Testis (tissue), 3 donors: ENCODE measurements around the gene CUX1. TPM values are rescaled to one million over a fixed set of nuclear protein-coding genes. Genes with fewer than 3 reads are reported as not detected.

Experiments
- DNase-seq: peaks from one replicate; pipeline ENCODE4 v3.0.0-alpha.2; 2019
- H3K27ac ChIP-seq, 2 donors: fragments of 200-600 bp; sonication (generic); one replicate each; pipeline ENCODE4 v1.5.1; 2019
- H3K27me3 ChIP-seq: fragments of 200-600 bp; sonication (generic); one replicate; pipeline ENCODE4 v1.5.1; 2019
- H3K36me3 ChIP-seq: fragments of 200-600 bp; sonication (generic); one replicate; pipeline ENCODE4 v1.5.1; 2017; ENCODE audit warnings: low read depth; ENCODE audit errors: missing control alignments
- H3K4me1 ChIP-seq: fragments of 200-600 bp; sonication (generic); one replicate; pipeline ENCODE4 v1.5.1; 2019
- H3K4me3 ChIP-seq, 2 donors: fragments of 200-600 bp; sonication (generic); one replicate each; pipeline ENCODE4 v1.5.1; 2017 to 2019
- H3K9me3 ChIP-seq: fragments of 200-600 bp; sonication (generic); one replicate; pipeline ENCODE4 v1.5.1; 2017
- POLR2A ChIP-seq: fragments of 450-650 bp; IDR thresholded peaks from one replicate; pipeline ENCODE4 v1.6.1; 2017; ENCODE audit warnings: antibody characterized with exemption, mild to moderate bottlenecking, moderate library complexity
- WGBS, 2 donors: methylation state at CpG; one replicate each; pipeline ENCODE4 v1.1.5; 2018; 5-methylcytosine and 5-hydroxymethylcytosine counted together
- intact Hi-C: fragments of 100-400 bp; cut with DNase I; formaldehyde crosslinking; loops from one replicate; pipeline ENCODE4 v1.15.1; 2023; ENCODE audit warnings: low total_unique reads
- polyA plus RNA-seq: library from polyadenylated mRNA; stranded (reverse); fragments of 350-450 nt; fragmentation: Illumina TruSeq; extraction: RNeasy Lipid Tissue Mini Kit (QIAGEN cat#74804); gene quantifications from one replicate; pipeline ENCODE4 v1.2.3, GENCODE V29; 2014; ENCODE audit warnings: low read depth, low replicate concordance; ENCODE audit not compliant: insufficient read depth
- total RNA-seq, 2 donors: library from RNA; depleted of rRNA; stranded (reverse); fragments of >200 nt; gene quantifications; one replicate each; pipeline ENCODE4 v1.2.3, GENCODE V29; 2016
- TF ChIP-seq, protein P1 (sequence below), 3 experiments: fragments of 450-650 bp in 2 of 3; fragments of 200-600 bp in 1 of 3; sonication (generic) in 1 of 3; IDR thresholded peaks; one replicate each; pipeline ENCODE4 v1.5.1; 2016 to 2019; ENCODE audit warnings: antibody characterized with exemption in 3 of 3, mild to moderate bottlenecking in 2 of 3, moderate library complexity in 1 of 3

CUX1 gene
- total and polyA plus RNA-seq, 3 donors from 2014 or later = 30.8 to 46.3 (median 43.1) TPM

DNA sequence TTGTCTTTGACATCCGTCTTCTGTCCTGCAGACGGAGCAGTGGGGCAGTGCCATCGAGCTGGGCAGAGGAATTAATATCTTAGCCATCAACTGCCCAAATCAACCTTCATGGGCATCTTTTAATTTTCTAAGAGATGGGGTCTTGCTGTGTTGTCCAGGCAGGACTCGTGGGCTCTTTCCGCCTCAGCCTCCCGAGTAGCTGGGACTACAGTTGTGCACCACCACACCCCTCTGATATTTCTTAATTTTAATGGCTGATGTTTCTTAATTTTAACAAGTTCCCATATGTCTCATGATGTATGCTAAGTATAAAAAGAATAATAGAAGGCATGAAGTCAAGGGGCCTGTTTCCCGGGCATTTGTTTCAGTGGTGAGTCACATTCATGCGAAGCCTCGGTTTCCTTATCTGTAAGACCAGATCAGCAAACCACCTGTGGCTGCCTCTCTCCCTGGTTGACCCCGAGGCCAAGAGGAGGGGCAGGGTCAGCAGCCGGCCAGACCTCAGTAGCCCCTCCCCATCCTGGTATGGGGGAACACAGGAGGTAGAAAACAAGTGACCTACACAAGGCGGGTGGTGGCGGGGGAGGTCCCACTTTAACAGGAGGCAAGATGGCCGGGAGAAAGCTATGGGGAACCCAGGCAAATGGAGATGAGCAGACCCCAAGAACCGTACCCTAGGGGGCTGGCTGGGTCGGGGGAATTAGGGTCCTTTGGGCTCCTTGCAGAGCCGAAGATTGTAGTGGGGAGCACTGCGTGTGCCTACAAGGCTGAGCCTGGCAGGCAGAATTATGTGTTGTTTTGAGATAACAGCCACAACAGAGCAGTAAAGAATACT is 85.5 kb downstream of the CUX1 start:
- no peak for DNase-seq
- H3K4me3 ChIP-seq = no peak overlapping the region
- H3K27ac ChIP-seq = no peak overlapping the region
- H3K27me3 ChIP-seq = no peaks in the 10 kb centered on the region
- H3K36me3 ChIP-seq = no peaks in the 10 kb centered on the region
- no peaks in the 10 kb centered on the region for H3K9me3 ChIP-seq
- TF ChIP-seq POLR2A = no peak
- TF ChIP-seq, protein P1, sequence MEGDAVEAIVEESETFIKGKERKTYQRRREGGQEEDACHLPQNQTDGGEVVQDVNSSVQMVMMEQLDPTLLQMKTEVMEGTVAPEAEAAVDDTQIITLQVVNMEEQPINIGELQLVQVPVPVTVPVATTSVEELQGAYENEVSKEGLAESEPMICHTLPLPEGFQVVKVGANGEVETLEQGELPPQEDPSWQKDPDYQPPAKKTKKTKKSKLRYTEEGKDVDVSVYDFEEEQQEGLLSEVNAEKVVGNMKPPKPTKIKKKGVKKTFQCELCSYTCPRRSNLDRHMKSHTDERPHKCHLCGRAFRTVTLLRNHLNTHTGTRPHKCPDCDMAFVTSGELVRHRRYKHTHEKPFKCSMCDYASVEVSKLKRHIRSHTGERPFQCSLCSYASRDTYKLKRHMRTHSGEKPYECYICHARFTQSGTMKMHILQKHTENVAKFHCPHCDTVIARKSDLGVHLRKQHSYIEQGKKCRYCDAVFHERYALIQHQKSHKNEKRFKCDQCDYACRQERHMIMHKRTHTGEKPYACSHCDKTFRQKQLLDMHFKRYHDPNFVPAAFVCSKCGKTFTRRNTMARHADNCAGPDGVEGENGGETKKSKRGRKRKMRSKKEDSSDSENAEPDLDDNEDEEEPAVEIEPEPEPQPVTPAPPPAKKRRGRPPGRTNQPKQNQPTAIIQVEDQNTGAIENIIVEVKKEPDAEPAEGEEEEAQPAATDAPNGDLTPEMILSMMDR (IDR thresholded peaks at IDR 0.05) = no peak
- H3K4me1 ChIP-seq = no peaks in the 10 kb centered on the region
- 91 to 95% methylated on average over 18 of the region's 18 CpGs for WGBS, 2 donors
- intact Hi-C loops = no loop called here

DNA sequence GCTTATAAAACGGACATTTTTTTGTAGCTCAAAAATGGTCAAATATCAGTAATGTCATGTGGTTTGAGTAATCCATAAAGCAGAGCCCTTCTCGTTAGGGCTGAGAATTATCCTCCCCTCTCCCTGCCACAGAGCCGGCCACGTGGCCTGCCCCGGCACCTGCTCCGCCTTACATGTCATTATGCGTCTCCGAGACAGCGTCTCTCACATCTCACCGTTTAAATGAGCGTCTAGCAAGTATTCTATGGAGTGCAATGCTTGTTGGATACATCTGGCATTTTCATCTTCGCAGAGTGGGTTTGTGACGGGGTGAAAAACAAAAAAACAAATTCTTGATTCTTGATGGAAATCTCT is 86.1 kb downstream of the CUX1 start:
- whole genome bisulfite sequencing, 2 donors = 89 to 98% methylated on average over 13 of the region's 13 CpGs

DNA sequence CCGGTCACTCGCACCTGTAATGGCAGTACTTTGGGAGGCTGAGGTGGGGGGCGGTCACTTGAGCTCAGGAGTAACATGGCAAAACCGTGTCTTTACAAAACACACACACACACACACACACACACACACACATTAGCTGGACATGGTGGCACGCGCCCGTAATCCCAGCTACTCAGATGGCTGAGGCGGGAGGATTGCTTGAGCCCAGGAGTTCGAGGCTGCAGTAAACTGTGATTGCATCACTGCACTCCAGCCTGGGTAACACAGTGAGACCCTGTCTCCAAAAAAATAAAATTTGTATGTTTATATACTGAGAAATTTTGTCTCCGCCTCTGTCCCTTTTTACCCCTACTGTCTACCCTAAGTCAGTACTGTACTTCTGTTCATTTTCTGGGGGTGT is 86.6 kb downstream of the CUX1 start:
- intact Hi-C loops = no loop called here
- TF ChIP-seq POLR2A = no peak
- TF ChIP-seq, protein P1 (IDR thresholded peaks at IDR 0.05) = no peak
- Histone ChIP-seq H3K9me3 (no peaks in the 10 kb centered on the region), H3K27ac (no peak overlapping the region), H3K4me3 (no peak overlapping the region), H3K36me3 (no peaks in the 10 kb centered on the region), H3K27me3 (no peaks in the 10 kb centered on the region), H3K4me1 (no peaks in the 10 kb centered on the region)
- DNase-seq = no peak
- 89 to 95% methylated on average over 6 to 10 of the region's 10 CpGs for WGBS, 2 donors

More for the DNA sequence above, 86.1 kb downstream of the CUX1 start:
- Histone ChIP-seq H3K4me3 (no peak overlapping the region), H3K36me3 (no peaks in the 10 kb centered on the region), H3K27me3 (no peaks in the 10 kb centered on the region), H3K4me1 (no peaks in the 10 kb centered on the region), H3K27ac (no peak overlapping the region), H3K9me3 (no peaks in the 10 kb centered on the region)
- DNase-seq = no peak
- intact Hi-C loops = no loop called here
- TF ChIP-seq, protein P1 (IDR thresholded peaks at IDR 0.05) = no peak

DNA sequence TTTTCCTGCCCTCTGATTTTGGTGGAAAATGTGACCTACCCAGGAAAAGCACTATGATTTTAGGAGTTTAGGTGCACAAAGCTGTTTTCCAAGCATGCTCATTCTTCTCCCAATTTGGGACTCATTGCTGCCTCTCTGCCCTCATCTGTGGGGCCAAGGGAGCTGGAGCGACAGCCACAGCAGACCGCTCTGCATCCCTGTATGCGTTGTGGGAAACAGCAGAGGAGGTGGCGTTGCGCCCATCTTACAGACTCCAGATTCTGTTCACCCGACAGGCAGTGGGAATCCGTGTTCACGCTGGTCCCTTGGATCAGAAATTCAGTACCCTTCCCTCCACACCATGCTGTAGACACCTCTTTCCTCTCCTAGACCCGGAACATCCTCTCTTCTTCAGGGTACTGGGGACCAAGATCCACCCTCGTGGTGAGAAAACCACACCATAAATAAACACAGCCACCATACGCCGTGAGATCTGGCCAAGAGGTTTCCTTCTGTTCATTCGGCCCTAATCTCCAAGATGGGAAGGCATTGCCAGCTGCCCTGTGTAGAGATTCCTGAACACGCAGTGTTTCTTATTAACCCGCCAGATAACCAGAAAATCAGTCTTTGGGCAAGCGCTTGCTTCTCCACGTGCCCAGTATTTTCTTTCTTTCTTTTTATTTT is 87.9 kb downstream of the CUX1 start:
- TF ChIP-seq POLR2A = no peak
- TF ChIP-seq, protein P1 (IDR thresholded peaks at IDR 0.05) = no peak
- intact Hi-C loops = no loop called here

More for the DNA sequence above, 87.9 kb downstream of the CUX1 start:
- 89 to 92% methylated on average over 17 of the region's 17 CpGs for WGBS, 2 donors
- Histone ChIP-seq H3K4me3 (no peak overlapping the region), H3K27me3 (no peaks in the 10 kb centered on the region), H3K9me3 (no peaks in the 10 kb centered on the region), H3K36me3 (no peaks in the 10 kb centered on the region), H3K4me1 (no peaks in the 10 kb centered on the region), H3K27ac (no peak overlapping the region)
- no peak for DNase-seq
